CD4-positive, alpha-beta T cell treated with Interleukin-17A for 1 hour (primary cell): ENCODE results near the gene KRTAP5-9.
"Not testable (repeated sequence)": the region's sequence is repeated elsewhere in the genome, so short reads cannot be mapped to it uniquely, and the experiment has no call there.

Experiments used
- DNase-seq: peaks from one replicate; pipeline ENCODE4 v3.0.0-alpha.2; 2020

The KRTAP5-9 gene

GRCh38 chr11:71534711-71535608, 13.3 kb upstream of the KRTAP5-9 start:
- DNase-seq: not testable (repeated sequence)

- DNase-seq: no peak
Measured at GRCh38 chr11:71535825-71536224, 12.4 kb upstream of the KRTAP5-9 start.

- DNase-seq: no peak
Measured at GRCh38 chr11:71537537-71537936, 10.7 kb upstream of the KRTAP5-9 start.

- not testable (repeated sequence) for DNase-seq
Measured at GRCh38 chr11:71537977-71538665, 10.1 kb upstream of the KRTAP5-9 start, which contains the start of gene KRTAP5-8. Gene KRTAP5-8, plus strand, starts transcription at chr11:71538025. Its CDS starts 31 bp downstream, at chr11:71538056.

GRCh38 chr11:71538666-71538990, 9.6 kb upstream of the KRTAP5-9 start:
- DNase-seq: no peak

GRCh38 chr11:71539017-71539416, 9.2 kb upstream of the KRTAP5-9 start:
- no peak for DNase-seq

GRCh38 chr11:71539971-71540370, 8.2 kb upstream of the KRTAP5-9 start:
- DNase-seq: not testable (repeated sequence)

GRCh38 chr11:71540521-71541304, 7.5 kb upstream of the KRTAP5-9 start:
- DNase-seq: not testable (repeated sequence)

- no peak for DNase-seq
Measured at GRCh38 chr11:71542382-71542781, 5.8 kb upstream of the KRTAP5-9 start.

GRCh38 chr11:71542879-71543777, 5.1 kb upstream of the KRTAP5-9 start:
- DNase-seq: no peak

GRCh38 chr11:71543866-71544265, 4.4 kb upstream of the KRTAP5-9 start:
- no peak for DNase-seq

GRCh38 chr11:71544525-71545214, 3.5 kb upstream of the KRTAP5-9 start:
- DNase-seq: no peak

GRCh38 chr11:71545405-71545966, 2.7 kb upstream of the KRTAP5-9 start:
- DNase-seq: no peak

- DNase-seq: no peak
Measured at GRCh38 chr11:71548716-71549151, 514 bp downstream of the KRTAP5-9 start.

GRCh38 chr11:71551711-71552110, 3.5 kb downstream of the KRTAP5-9 start:
- no peak for DNase-seq

GRCh38 chr11:71554996-71555395, 6.8 kb downstream of the KRTAP5-9 start:
- DNase-seq: no peak

- no peak for DNase-seq
Measured at GRCh38 chr11:71555508-71555907, 7.3 kb downstream of the KRTAP5-9 start.

- no peak for DNase-seq
Measured at GRCh38 chr11:71556018-71556417, 7.8 kb downstream of the KRTAP5-9 start.

GRCh38 chr11:71557257-71557656, 9.0 kb downstream of the KRTAP5-9 start:
- DNase-seq: no peak

GRCh38 chr11:71558996-71559395, 10.8 kb downstream of the KRTAP5-9 start:
- no peak for DNase-seq

- no peak for DNase-seq
Measured at GRCh38 chr11:71562120-71562519, 13.9 kb downstream of the KRTAP5-9 start.
